ENCODE data around the gene ATG7.
A peak's percentile ranks its signal among the peaks of the same experiment; 100 is the strongest.
"Not testable (repeated sequence)": the region's sequence is repeated elsewhere in the genome, so short reads cannot be mapped to it uniquely, and the experiment has no call there.

The ATG7 gene

DNA sequence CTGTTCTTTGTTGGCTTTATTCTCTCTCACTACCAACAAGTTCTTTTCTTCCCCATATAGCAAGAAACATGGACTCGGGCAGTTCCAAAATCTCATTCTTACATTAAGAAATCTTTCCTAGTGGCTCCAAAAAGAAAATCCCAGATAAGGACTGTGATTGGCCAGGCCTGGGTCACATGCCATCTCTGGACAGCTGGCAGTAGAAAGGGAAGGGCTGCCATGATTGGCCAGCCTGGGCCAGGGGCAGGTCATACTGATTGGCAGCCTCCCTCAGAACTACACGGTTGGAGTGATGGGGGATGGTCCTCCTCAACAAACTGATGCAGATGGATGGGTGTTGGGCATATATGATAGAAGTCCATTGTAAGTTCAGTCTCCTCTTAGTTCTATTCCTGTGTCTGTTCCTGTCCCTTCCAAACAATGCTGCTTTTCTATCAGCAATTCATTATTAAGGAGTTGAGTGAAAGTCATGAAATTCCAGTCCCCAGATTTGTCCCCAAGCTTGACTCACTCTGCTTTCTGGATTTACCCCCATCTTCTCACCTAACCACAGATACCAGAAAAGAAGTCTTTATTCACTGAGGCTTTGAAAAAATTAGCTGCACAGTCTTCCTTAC lies 175.5 kb downstream of the ATG7 start:
- Mint-ChIP-seq H3K27ac (no peak overlapping the region), H3K36me3 (ENCODE audit: low read depth) (peaks cover 28% of the 10 kb centered on the region), H3K4me3 (no peak overlapping the region), H3K27me3 (no peaks in the 10 kb centered on the region), H3K9me3 (no peaks in the 10 kb centered on the region), H3K4me1 (ENCODE audit: low read depth) (no peaks in the 10 kb centered on the region)

- Mint-ChIP-seq H3K27ac (no peak overlapping the region), H3K4me1 (ENCODE audit: low read depth) (no peaks in the 10 kb centered on the region), H3K36me3 (ENCODE audit: low read depth) (peaks cover 13% of the 10 kb centered on the region), H3K4me3 (no peak overlapping the region), H3K27me3 (no peaks in the 10 kb centered on the region), H3K9me3 (no peaks in the 10 kb centered on the region)
Observed at GRCh38 chr3:11450015-11450414, 177.8 kb downstream of the ATG7 start.

DNA sequence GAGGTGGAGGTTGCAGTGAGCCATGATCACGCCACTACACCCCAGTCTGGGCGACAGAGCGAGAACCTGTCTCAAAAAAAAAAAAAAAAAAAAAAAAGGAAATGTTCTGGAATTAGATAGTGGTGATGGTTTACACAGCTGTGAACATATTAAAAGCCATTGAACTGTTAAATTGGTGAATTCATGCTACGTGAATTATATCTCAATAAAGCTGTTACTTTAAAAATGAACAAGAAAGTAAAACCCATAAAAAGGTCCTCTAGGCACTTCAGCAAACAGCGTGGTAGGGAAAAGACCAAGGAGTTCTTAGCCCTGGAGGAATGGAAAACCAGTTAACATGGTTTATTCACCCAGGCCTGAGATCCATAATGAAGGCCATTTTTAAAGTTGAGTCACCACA lies 180.1 kb downstream of the ATG7 start:
- Mint-ChIP-seq H3K4me3 (no peak overlapping the region), H3K27ac (no peak overlapping the region), H3K27me3 (no peaks in the 10 kb centered on the region), H3K4me1 (ENCODE audit: low read depth) (no peaks in the 10 kb centered on the region), H3K36me3 (ENCODE audit: low read depth) (peaks cover 19% of the 10 kb centered on the region), H3K9me3 (no peaks in the 10 kb centered on the region)

DNA sequence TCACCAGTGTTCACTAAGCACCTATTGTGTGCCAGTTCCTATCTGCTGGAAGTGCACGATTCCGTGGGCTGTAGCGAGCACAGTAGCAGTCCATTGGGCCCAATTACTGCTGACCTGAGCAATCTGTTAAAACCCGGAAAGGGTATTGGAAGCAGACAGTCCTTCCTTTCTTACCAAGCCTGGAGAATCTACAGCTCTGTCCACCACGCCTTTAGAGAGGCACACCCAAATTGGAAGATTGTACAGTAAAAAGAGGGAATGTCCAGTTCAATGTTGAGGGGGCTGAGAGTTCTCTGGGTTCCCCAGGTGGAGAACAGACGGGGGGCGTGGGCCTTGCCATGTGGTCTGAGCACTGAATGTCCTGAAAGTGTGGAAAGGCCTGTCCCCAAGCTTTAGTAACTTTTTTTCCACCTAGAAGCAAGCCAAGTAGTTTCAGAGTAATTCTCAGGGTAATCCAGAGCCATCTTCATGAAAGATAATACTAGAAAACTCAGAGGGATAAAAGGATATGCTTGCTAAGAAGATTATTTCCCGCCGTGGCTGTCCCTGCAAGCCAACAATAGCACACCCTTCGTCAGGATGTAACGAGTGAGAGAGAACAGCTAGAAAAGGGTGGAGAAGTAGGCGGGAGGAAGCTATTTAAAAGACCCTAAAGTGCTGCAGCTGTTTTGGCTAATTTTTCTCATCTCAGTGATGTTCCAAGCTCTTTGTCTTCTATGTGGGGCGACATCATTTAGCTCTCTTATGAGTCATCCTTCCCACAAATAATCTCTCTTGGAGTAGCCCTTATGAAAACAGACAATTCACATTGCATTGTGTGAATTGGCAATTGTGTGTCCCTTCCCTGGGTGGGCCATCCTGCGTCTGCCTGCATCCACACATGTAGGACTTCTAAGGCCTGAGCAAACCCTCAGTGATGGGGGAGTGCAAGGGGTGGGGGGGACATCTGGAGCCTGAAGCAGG lies 181.0 kb downstream of the ATG7 start:
- Mint-ChIP-seq H3K9me3 (no peaks in the 10 kb centered on the region), H3K27ac (no peak overlapping the region), H3K27me3 (no peaks in the 10 kb centered on the region), H3K4me1 (ENCODE audit: low read depth) (no peaks in the 10 kb centered on the region), H3K36me3 (ENCODE audit: low read depth) (peaks cover 26% of the 10 kb centered on the region), H3K4me3 (no peak overlapping the region)

- no peak overlapping the region for H3K27ac Mint-ChIP-seq
- H3K4me3 Mint-ChIP-seq, result no peak overlapping the region
Observed at GRCh38 chr3:11455956-11456355, 183.8 kb downstream of the ATG7 start.

DNA sequence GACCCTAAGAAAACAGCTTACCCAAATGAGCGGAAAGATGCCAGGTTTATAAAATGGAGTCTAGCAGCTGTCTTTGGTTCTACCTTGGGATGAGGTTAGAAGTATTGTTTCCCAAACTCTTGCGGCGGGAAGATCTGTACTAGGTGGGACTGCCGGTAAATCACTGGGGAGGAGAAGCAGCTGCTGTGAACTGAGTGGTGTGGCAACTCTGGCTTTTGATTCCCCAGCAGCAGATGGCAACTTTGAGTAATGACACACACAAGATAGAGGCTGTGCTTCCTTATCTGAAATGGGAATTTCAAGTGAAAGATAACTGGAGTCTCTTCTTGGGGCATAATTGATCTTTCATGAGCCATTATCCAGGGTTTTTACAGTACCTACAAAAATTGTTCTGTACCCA lies 184.9 kb downstream of the ATG7 start:
- H3K27me3 Mint-ChIP-seq, result no peaks in the 10 kb centered on the region
- no peak overlapping the region for H3K27ac Mint-ChIP-seq
- H3K4me1 Mint-ChIP-seq (ENCODE audit: low read depth), result no peaks in the 10 kb centered on the region
- peaks cover 23% of the 10 kb centered on the region for H3K36me3 Mint-ChIP-seq (ENCODE audit: low read depth)
- H3K4me3 Mint-ChIP-seq, result no peak overlapping the region
- no peaks in the 10 kb centered on the region for H3K9me3 Mint-ChIP-seq

More at GRCh38 chr3:11455956-11456355, 183.8 kb downstream of the ATG7 start:
- Mint-ChIP-seq H3K4me1 (ENCODE audit: low read depth) (no peaks in the 10 kb centered on the region), H3K36me3 (ENCODE audit: low read depth) (peaks cover 23% of the 10 kb centered on the region), H3K27me3 (no peaks in the 10 kb centered on the region), H3K9me3 (no peaks in the 10 kb centered on the region)

DNA sequence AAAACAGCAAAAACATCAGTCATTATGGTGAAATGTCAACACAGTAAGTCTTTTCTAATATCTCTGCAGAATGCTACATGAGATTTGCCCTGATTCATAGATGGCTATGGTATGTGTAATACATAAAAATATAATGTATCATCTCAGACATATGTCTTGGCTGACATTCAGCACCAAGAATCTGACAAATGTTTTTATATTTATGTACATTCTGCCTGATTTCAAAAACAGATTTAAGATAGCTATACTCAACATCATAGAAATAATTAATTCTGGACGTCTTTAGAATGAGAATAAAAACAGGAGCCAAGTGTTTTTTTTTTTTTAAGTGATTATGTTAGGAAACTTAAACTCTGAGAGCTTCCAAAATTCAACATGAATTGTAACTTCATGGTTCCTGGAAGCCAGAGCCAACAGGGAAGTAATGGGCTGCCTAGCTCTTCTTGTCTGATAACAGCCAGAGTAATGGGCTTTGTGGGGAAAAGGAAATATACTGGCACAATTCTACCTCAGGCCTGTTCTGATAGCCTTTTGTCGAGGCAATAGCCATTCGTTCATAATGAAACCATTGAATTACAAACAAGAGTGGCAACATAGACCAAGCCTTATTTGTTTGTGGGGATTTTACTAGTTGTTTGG lies 187.1 kb downstream of the ATG7 start:
- Mint-ChIP-seq H3K4me1 (ENCODE audit: low read depth) (no peaks in the 10 kb centered on the region), H3K4me3 (no peak overlapping the region), H3K36me3 (ENCODE audit: low read depth) (peaks cover 23% of the 10 kb centered on the region), H3K27ac (no peak overlapping the region), H3K9me3 (no peaks in the 10 kb centered on the region), H3K27me3 (no peaks in the 10 kb centered on the region)

DNA sequence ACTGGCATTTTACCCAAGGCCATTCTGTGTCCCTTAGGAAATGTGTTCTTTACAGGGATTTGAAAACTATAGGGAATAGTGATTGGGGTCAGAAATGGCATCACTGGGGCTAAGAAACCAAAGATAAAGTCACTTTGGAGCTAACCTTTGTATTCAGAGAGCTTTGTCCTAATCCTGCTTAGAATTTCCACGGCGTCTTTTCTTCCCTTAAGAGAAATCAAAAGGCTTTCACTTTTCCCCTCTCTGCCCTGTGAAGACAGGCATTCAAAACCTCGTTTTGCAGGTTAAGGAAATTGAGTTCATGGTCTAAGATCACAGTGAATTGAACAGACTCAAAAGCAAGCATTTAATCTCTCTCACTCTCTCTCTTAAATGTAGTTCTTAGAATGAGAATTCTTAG lies 189.0 kb downstream of the ATG7 start:
- Mint-ChIP-seq H3K4me1 (ENCODE audit: low read depth) (no peaks in the 10 kb centered on the region), H3K36me3 (ENCODE audit: low read depth) (peaks cover 15% of the 10 kb centered on the region), H3K27me3 (no peaks in the 10 kb centered on the region), H3K9me3 (no peaks in the 10 kb centered on the region), H3K4me3 (no peak overlapping the region), H3K27ac (no peak overlapping the region)

- H3K4me3 Mint-ChIP-seq; H3K36me3 Mint-ChIP-seq (ENCODE audit: low read depth); H3K4me1 Mint-ChIP-seq (ENCODE audit: low read depth); H3K27me3 Mint-ChIP-seq; H3K27ac Mint-ChIP-seq; H3K9me3 Mint-ChIP-seq: not testable (repeated sequence)
Observed at GRCh38 chr3:11462673-11463072, 190.5 kb downstream of the ATG7 start.

DNA sequence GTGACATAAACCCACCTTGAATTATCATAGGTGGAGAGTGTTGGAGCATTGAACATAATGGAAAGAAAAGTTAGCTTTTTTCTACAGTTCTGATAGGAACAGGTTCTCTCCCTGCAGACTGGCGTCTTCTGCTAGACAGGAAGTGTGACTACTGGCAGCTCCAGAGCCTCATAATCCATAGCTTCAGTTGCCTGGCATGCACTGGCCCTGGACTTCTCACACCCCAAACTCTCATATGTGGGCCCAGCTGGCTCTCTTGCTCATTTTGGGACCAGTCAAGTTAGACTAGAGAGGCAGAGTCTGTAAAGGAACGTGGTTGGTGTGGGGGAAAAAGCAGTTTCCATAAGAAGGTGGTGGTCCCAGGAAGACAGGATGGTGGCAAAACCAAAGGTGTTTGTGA lies 191.4 kb downstream of the ATG7 start:
- H3K36me3 Mint-ChIP-seq (ENCODE audit: low read depth), result peaks cover 11% of the 10 kb centered on the region
- H3K4me3 Mint-ChIP-seq, result no peak overlapping the region
- no peaks in the 10 kb centered on the region for H3K27me3 Mint-ChIP-seq
- peak overlapping the region; percentile 71 for H3K27ac Mint-ChIP-seq
- H3K9me3 Mint-ChIP-seq, result no peaks in the 10 kb centered on the region
- no peaks in the 10 kb centered on the region for H3K4me1 Mint-ChIP-seq (ENCODE audit: low read depth)

DNA sequence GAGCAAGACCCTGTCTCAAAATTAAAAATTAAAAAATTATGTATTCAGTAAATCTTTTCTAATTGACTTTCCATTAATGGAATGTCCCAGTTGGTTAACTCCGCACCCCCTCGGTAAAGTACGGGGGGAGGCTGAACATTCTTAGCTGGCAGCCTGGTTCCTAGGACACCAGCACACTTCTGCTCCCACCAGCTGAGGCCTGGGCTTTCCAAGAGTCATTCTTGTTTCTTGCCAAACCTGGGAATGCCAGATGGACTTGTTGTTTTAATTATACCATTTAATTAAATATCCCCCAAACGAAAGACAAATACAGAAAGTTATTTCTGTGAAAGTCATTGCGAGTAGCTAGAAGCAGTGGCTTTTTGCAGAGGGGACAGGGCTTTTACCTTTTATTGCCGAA lies 192.2 kb downstream of the ATG7 start:
- Mint-ChIP-seq H3K4me3 (no peak overlapping the region), H3K27me3 (no peaks in the 10 kb centered on the region), H3K9me3 (no peaks in the 10 kb centered on the region), H3K4me1 (ENCODE audit: low read depth) (no peaks in the 10 kb centered on the region), H3K27ac (no peak overlapping the region), H3K36me3 (ENCODE audit: low read depth) (peaks cover 15% of the 10 kb centered on the region)

DNA sequence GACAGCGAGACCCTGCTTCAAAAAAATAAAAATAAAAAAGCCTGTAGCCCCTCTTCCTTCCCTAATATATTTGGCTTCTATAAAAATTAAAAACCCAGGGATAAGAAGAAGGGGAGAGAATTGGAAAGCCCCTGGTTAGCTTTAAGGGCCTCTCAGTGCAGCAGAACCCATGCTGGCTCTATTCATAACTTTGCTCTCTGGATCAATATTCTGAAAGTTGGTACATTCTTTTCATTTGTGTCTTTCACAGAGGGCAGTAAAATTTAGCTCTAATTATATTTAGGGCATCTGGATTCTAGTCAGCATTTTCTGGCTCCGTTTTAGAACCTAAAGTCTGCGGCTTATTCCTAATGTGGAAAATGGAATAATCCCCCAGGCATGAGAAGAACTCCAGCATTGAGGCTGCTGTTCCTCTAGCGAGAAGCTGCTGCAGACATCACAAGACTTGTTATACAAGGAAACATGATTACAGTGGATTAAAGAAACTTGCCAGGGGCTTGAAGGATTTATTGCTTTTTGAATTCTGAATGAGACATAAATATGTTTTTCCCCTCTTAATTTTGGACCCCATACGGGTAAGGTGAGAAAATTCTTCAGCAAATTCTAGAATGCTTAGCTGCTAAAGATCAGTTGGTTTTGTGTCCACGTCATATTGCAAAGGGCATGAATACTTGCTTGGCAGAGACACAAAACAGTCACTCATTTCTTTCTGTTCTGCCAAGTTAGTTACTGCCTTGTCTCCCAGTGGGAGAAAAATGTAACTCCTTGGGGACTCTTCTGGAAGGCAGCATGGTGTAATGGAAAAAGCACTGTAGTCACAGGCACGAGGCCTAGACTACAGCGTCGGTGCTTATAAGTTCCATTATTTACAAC lies 193.8 kb downstream of the ATG7 start:
- Mint-ChIP-seq H3K27ac (no peak overlapping the region), H3K4me1 (ENCODE audit: low read depth) (no peaks in the 10 kb centered on the region), H3K4me3 (no peak overlapping the region), H3K9me3 (no peaks in the 10 kb centered on the region), H3K36me3 (ENCODE audit: low read depth) (peaks cover 15% of the 10 kb centered on the region), H3K27me3 (no peaks in the 10 kb centered on the region)

DNA sequence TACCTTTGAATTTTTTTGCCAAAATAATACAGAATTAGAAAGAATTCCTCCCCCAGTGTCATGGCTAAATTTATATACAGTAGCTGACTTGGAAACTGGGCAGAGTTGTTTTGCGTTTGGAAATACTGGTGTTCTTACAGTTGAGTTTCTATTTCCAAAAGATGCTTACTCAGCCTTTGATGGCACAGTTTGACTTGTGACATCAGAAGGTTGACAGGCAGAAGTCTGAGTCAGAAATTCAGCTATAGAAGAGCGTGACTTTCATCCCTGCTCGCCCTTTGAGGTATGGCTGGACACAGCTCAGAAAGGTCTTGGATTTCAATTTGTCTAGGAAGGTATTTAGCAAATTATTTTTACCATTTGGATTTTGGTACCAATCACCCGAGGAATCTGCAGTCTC lies 195.7 kb downstream of the ATG7 start:
- peaks cover 15% of the 10 kb centered on the region for H3K36me3 Mint-ChIP-seq (ENCODE audit: low read depth)
- H3K27ac Mint-ChIP-seq, result no peak overlapping the region
- H3K4me1 Mint-ChIP-seq (ENCODE audit: low read depth), result no peaks in the 10 kb centered on the region
- H3K9me3 Mint-ChIP-seq, result no peaks in the 10 kb centered on the region
- no peaks in the 10 kb centered on the region for H3K27me3 Mint-ChIP-seq
- no peak overlapping the region for H3K4me3 Mint-ChIP-seq

DNA sequence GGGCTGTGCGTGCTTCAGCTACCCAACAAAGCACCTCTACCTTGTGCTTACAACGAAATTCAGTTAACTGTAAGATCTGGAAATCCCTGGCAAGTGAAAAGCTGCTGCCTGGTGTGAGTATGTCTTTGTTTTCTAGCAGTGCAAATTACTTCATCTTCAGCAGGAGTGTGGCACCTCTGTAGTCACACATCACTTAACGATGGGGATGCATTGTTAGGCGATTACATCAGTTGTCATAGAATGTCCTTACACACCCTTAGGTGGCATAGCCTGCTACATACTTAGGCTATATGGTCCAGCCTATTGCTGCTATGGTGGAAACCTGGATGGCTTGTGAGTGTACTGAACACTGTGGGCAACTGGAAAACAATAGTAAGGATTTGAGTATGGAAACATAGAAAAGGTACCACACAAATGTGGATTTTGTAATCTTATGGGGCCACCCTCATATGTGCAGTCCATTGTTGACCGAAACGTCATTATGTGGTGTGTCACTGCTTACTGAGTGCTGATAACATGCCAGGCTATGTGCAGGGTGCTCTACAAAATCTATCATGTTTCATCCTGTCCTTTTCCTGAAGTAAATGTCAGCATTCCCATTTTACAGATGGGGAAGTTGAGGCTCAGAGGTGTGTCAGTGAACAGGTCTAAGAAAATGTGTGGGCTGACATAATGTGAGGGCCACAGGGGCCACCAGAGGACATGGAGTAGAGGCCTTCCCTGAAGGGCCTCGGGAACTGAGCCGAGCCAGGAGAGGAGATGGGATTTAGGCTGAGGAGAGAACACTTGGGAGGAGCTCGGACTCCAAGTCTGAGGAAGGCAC lies 198.0 kb downstream of the ATG7 start:
- H3K4me3 Mint-ChIP-seq, result no peak overlapping the region
- H3K4me1 Mint-ChIP-seq (ENCODE audit: low read depth), result no peaks in the 10 kb centered on the region
- H3K9me3 Mint-ChIP-seq, result no peaks in the 10 kb centered on the region
- no peak overlapping the region for H3K27ac Mint-ChIP-seq
- H3K36me3 Mint-ChIP-seq (ENCODE audit: low read depth), result peaks cover 15% of the 10 kb centered on the region
- no peaks in the 10 kb centered on the region for H3K27me3 Mint-ChIP-seq
